Lower lobe of right lung (tissue), 2 donors: Measurements from ENCODE around the gene TCF3. TPM values are rescaled to one million over a fixed set of nuclear protein-coding genes. Genes with fewer than 3 reads are reported as not detected.

Source experiments
- ATAC-seq, 2 donors: fragments of 200-7000 bp; cut with Tn5 transposase; one replicate each; pipeline ENCODE4 v1.9.1; 2020 to 2022; ENCODE audit warnings: mild to moderate bottlenecking in 2 of 2, moderate library complexity in 2 of 2
- DNase-seq: peaks from one replicate; pipeline ENCODE4 v3.0.0-alpha.2; 2020
- H3K27ac ChIP-seq: fragments of 200-600 bp; one replicate; pipeline ENCODE4 v1.8.0; 2022
- H3K27me3 ChIP-seq: fragments of 200-600 bp; one replicate; pipeline ENCODE4 v1.8.0; 2022; ENCODE audit warnings: low read depth
- H3K36me3 ChIP-seq: fragments of 200-600 bp; one replicate; pipeline ENCODE4 v1.8.0; 2022; ENCODE audit warnings: mild to moderate bottlenecking
- H3K4me1 ChIP-seq: fragments of 200-600 bp; one replicate; pipeline ENCODE4 v1.8.0; 2022
- H3K4me3 ChIP-seq: fragments of 200-600 bp; one replicate; pipeline ENCODE4 v1.8.0; 2022; ENCODE audit warnings: mild to moderate bottlenecking
- H3K9me3 ChIP-seq: fragments of 200-600 bp; one replicate; pipeline ENCODE4 v1.8.0; 2022
- intact Hi-C: fragments of 100-400 bp; cut with DNase I; formaldehyde crosslinking; loops from one replicate; pipeline ENCODE4 v1.11.0; 2022
- total RNA-seq: library from RNA; stranded (reverse); fragmentation: NEBNext Ultra II Directional; extraction: Animal tissue kit (Norgen Biotek cat#: 25700); gene quantifications from one replicate; pipeline ENCODE4 v1.2.1, GENCODE V29; 2021
- TF ChIP-seq, protein P1 (sequence below): fragments of 200-600 bp; IDR thresholded peaks from one replicate; pipeline ENCODE4 v1.8.0; 2022; ENCODE audit warnings: antibody characterized with exemption, mild to moderate bottlenecking
- donor health status: DM: no; HTN: yes; CAD: no; lungs with severe emphysema.

The TCF3 gene
- total RNA-seq, 1 donor from 2014 or later: 44.5 TPM

- ATAC-seq: peak in 1 of 2 donors; percentile 27
Observed at GRCh38 chr19:1631557-1632100, 20.8 kb downstream of the TCF3 start.

GRCh38 chr19:1630811-1631210, 21.6 kb downstream of the TCF3 start:
- Histone ChIP-seq H3K27ac (no peak overlapping the region), H3K36me3 (peaks cover 40% of the 10 kb centered on the region), H3K27me3 (no peaks in the 10 kb centered on the region), H3K4me3 (no peak overlapping the region), H3K9me3 (no peaks in the 10 kb centered on the region), H3K4me1 (no peaks in the 10 kb centered on the region)
- TF ChIP-seq, protein P1, sequence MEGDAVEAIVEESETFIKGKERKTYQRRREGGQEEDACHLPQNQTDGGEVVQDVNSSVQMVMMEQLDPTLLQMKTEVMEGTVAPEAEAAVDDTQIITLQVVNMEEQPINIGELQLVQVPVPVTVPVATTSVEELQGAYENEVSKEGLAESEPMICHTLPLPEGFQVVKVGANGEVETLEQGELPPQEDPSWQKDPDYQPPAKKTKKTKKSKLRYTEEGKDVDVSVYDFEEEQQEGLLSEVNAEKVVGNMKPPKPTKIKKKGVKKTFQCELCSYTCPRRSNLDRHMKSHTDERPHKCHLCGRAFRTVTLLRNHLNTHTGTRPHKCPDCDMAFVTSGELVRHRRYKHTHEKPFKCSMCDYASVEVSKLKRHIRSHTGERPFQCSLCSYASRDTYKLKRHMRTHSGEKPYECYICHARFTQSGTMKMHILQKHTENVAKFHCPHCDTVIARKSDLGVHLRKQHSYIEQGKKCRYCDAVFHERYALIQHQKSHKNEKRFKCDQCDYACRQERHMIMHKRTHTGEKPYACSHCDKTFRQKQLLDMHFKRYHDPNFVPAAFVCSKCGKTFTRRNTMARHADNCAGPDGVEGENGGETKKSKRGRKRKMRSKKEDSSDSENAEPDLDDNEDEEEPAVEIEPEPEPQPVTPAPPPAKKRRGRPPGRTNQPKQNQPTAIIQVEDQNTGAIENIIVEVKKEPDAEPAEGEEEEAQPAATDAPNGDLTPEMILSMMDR: no peak
- DNase-seq (no peak), ATAC-seq (no peak)
- intact Hi-C loops: no loop called here

More at GRCh38 chr19:1631557-1632100, 20.8 kb downstream of the TCF3 start:
- intact Hi-C loops: no loop called here
- H3K4me3 ChIP-seq: no peak overlapping the region
- H3K27ac ChIP-seq: no peak overlapping the region
- H3K27me3 ChIP-seq: no peaks in the 10 kb centered on the region
- DNase-seq: no peak
- TF ChIP-seq, protein P1: no peak
- peaks cover 40% of the 10 kb centered on the region for H3K36me3 ChIP-seq
- H3K4me1 ChIP-seq: no peaks in the 10 kb centered on the region
- H3K9me3 ChIP-seq: no peaks in the 10 kb centered on the region

DNA sequence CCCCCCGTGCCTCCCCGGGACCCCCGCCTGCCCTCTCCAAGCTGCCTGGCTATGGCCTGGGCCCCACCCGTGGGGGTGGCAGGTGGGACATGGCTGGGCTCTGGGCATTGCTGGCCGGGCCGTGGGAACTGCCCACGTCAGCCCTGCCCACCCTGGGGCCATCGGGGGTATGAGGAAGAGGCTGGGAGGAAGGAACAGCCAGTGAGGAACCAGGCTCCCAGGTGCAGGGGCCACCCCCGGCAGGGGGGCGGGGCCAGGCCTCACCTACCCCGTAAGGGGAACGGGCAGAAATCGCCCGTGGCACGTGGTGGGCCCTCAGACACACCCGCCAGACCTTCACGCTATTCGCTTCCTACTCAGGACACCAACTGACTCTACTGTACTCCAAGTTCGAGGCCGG, 22.4 kb downstream of the TCF3 start:
- no peaks in the 10 kb centered on the region for H3K4me1 ChIP-seq
- DNase-seq (no peak), ATAC-seq (no peak)
- peaks cover 42% of the 10 kb centered on the region for H3K36me3 ChIP-seq
- H3K27me3 ChIP-seq: no peaks in the 10 kb centered on the region
- H3K9me3 ChIP-seq: no peaks in the 10 kb centered on the region
- TF ChIP-seq, protein P1: no peak
- H3K4me3 ChIP-seq: no peak overlapping the region
- intact Hi-C loops: no loop called here
- H3K27ac ChIP-seq: no peak overlapping the region

GRCh38 chr19:1629256-1629808, 23.1 kb downstream of the TCF3 start:
- DNase-seq: no peak
- H3K4me1 ChIP-seq: no peaks in the 10 kb centered on the region
- TF ChIP-seq, protein P1: no peak
- H3K36me3 ChIP-seq: peaks cover 39% of the 10 kb centered on the region
- no peaks in the 10 kb centered on the region for H3K27me3 ChIP-seq
- no peak overlapping the region for H3K27ac ChIP-seq
- H3K4me3 ChIP-seq: no peak overlapping the region
- ATAC-seq: no peak
- intact Hi-C loops: no loop called here
- H3K9me3 ChIP-seq: no peaks in the 10 kb centered on the region

- peaks cover 29% of the 10 kb centered on the region for H3K36me3 ChIP-seq
- DNase-seq (no peak), ATAC-seq (no peak)
Observed at GRCh38 chr19:1627194-1627593, 25.2 kb downstream of the TCF3 start.

More at GRCh38 chr19:1627194-1627593, 25.2 kb downstream of the TCF3 start:
- H3K4me3 ChIP-seq: no peak overlapping the region
- no peaks in the 10 kb centered on the region for H3K4me1 ChIP-seq
- H3K27ac ChIP-seq: no peak overlapping the region
- TF ChIP-seq, protein P1: no peak
- H3K27me3 ChIP-seq: no peaks in the 10 kb centered on the region
- H3K9me3 ChIP-seq: no peaks in the 10 kb centered on the region
- intact Hi-C loops: no loop called here
